HepG2 (cell line): ENCODE measurements around the gene BUB1B. TPM values are rescaled to one million over a fixed set of nuclear protein-coding genes. Genes with fewer than 3 reads are reported as not detected.

Experiments used
- ATAC-seq: fragments of 200-7000 bp; cut with Tn5 transposase; 3 replicates; pipeline ENCODE4 v1.9.1; 2020; ENCODE audit warnings: mild to moderate bottlenecking, moderate library complexity
- BruUV-seq: library from RNA; stranded (reverse); fragments of 400-500 nt; replicated peaks from 2 replicates; lab custom pipeline; 2021; lab: Mats Ljungman, UMichigan
- CTCF ChIA-PET: fragments of 300-600 bp; formaldehyde crosslinking; extraction: SDS; loops from one replicate; lab custom pipeline; 2021; ENCODE audit warnings: low total read pairs, inconsistent platforms, low intra/inter-chr PET ratio; lab: Yijun Ruan, JAX
- POLR2A ChIA-PET: fragments of 350-600 bp; sonication (Branson Sonifier 250); formaldehyde crosslinking; loops from one replicate; lab custom pipeline; 2020; ENCODE audit warnings: antibody characterized with exemption, inconsistent platforms; lab: Yijun Ruan, JAX
- DNase-seq: peaks from one replicate; pipeline ENCODE4 v3.0.0-alpha.2; 2015; ENCODE audit warnings: low spot score
- FAIRE-seq: peaks from 3 replicates; lab custom pipeline; 2011; peaks lifted over from hg19 to GRCh38; lab: Jason Lieb, UNC
- H2AFZ ChIP-seq: one replicate; pipeline ENCODE4 v1.6.1; 2011; ENCODE audit warnings: low read length, inconsistent platforms
- H3K27ac ChIP-seq: fragments of 300-600 bp; 3 replicates; pipeline ENCODE4 v1.8.0; 2011; ENCODE audit warnings: mixed run types, mild to moderate bottlenecking, mixed read lengths, low read length, inconsistent platforms; ENCODE audit not compliant: insufficient read depth; ENCODE audit errors: extremely low read length
- H3K27me3 ChIP-seq, 2 experiments: fragments of 200-600 bp in 1 of 2; 2 replicates in 1 of 2; 3 replicates in 1 of 2; pipeline versions ENCODE4 v1.6.0 to v1.8.0; 2011; ENCODE audit warnings: low read length in 2 of 2, mild to moderate bottlenecking in 2 of 2, moderate library complexity in 2 of 2, inconsistent platforms in 1 of 2; ENCODE audit not compliant: insufficient read depth in 2 of 2, control insufficient read depth in 1 of 2
- H3K36me3 ChIP-seq, 2 experiments: fragments of 200-600 bp in 1 of 2; replicated peaks in 1 of 2; 2 replicates in 1 of 2; 3 replicates in 1 of 2; pipeline versions ENCODE4 v1.5.1 to v1.8.0; 2011; ENCODE audit warnings: low read length in 2 of 2, inconsistent platforms in 1 of 2; ENCODE audit not compliant: insufficient read depth in 2 of 2, control insufficient read depth in 1 of 2
- H3K4me1 ChIP-seq: 2 replicates; pipeline ENCODE4 v1.5.1; 2012; ENCODE audit warnings: low read length, inconsistent platforms; ENCODE audit not compliant: insufficient read depth
- H3K4me2 ChIP-seq: 2 replicates; pipeline ENCODE4 v1.6.0; 2011; ENCODE audit warnings: low read depth, low read length, inconsistent platforms
- H3K4me3 ChIP-seq, 3 experiments: fragments of 200-600 bp in 1 of 3; sonication (generic), shearing (Covaris generic) in 1 of 3; replicated peaks in 1 of 3; 2 replicates each; pipeline ENCODE4 v1.5.1; 2011 to 2016; ENCODE audit warnings: low read length in 3 of 3, inconsistent platforms in 2 of 3, low read depth in 2 of 3, mild to moderate bottlenecking in 2 of 3, control low read depth in 1 of 3, mixed read lengths in 1 of 3; ENCODE audit not compliant: insufficient read depth in 1 of 3
- H3K79me2 ChIP-seq: one replicate; pipeline ENCODE4 v1.6.1; 2011; ENCODE audit warnings: low read length, inconsistent platforms; ENCODE audit not compliant: insufficient read depth
- H3K9ac ChIP-seq: 2 replicates; pipeline ENCODE4 v1.6.0; 2011; ENCODE audit warnings: mild to moderate bottlenecking, low read depth, low read length, inconsistent platforms; ENCODE audit not compliant: insufficient read depth
- H3K9me3 ChIP-seq: 2 replicates; pipeline ENCODE4 v1.5.1; 2012; ENCODE audit warnings: mild to moderate bottlenecking, low read length
- H4K20me1 ChIP-seq: 2 replicates; pipeline ENCODE4 v1.6.0; 2011; ENCODE audit warnings: inconsistent platforms, mild to moderate bottlenecking, low read length, moderate library complexity; ENCODE audit not compliant: insufficient read depth
- BRF2 ChIP-seq: sonication (generic); formaldehyde crosslinking; IDR thresholded peaks from 2 replicates; pipeline ENCODE4 v1.8.1; 2022; ENCODE audit warnings: mild to moderate bottlenecking, missing genetic modification reagents
- DR1 ChIP-seq: sonication (generic); formaldehyde crosslinking; IDR thresholded peaks from 2 replicates; pipeline ENCODE4 v1.8.0; 2021; ENCODE audit warnings: mild to moderate bottlenecking, missing genetic modification reagents, inconsistent platforms
- FOSL2 ChIP-seq: sonication (generic); formaldehyde crosslinking; IDR thresholded peaks from 2 replicates; pipeline ENCODE4 v1.4.0; 2020; ENCODE audit warnings: missing genetic modification reagents
- KAT8 ChIP-seq: IDR thresholded peaks from 2 replicates; pipeline ENCODE4 v1.6.1; 2016; ENCODE audit warnings: missing genetic modification reagents, missing compliant biosample characterization
- KDM1A ChIP-seq: IDR thresholded peaks from 2 replicates; pipeline ENCODE4 v1.6.1; 2016; ENCODE audit warnings: missing compliant biosample characterization
- RBAK ChIP-seq: sonication (generic); formaldehyde crosslinking; IDR thresholded peaks from 2 replicates; pipeline ENCODE4 v1.5.1; 2020; ENCODE audit warnings: mild to moderate bottlenecking, missing genetic modification reagents
- SRSF4 ChIP-seq: fragments of 200-400 bp; formaldehyde crosslinking; IDR thresholded peaks from one replicate; pipeline ENCODE4 v1.6.1; 2018; ENCODE audit warnings: mild to moderate bottlenecking, low read depth, low read length, moderate library complexity; ENCODE audit not compliant: poor library complexity, severe bottlenecking
- ZNF24 ChIP-seq: fragments of 450-650 bp; IDR thresholded peaks from 2 replicates; pipeline ENCODE4 v1.6.1; 2017; ENCODE audit warnings: antibody characterized with exemption, mild to moderate bottlenecking
- ZNF567 ChIP-seq: sonication (generic); formaldehyde crosslinking; IDR thresholded peaks from 2 replicates; pipeline ENCODE4 v1.8.1; 2023; ENCODE audit warnings: mild to moderate bottlenecking, missing genetic modification reagents, borderline replicate concordance
- ZNF691 ChIP-seq: sonication (generic); formaldehyde crosslinking; IDR thresholded peaks from 2 replicates; pipeline ENCODE4 v1.4.0; 2020; ENCODE audit warnings: missing genetic modification reagents, low read depth, mild to moderate bottlenecking, borderline replicate concordance
- ZNF761 ChIP-seq: sonication (generic); formaldehyde crosslinking; conservative IDR thresholded peaks from 2 replicates; pipeline ENCODE4 v1.4.0; 2020; ENCODE audit warnings: mild to moderate bottlenecking, missing genetic modification reagents
- WGBS: methylation state at CpG from one replicate; pipeline ENCODE4 v1.1.6; 2017; ENCODE audit warnings: low lambda C conversion rate; 5-methylcytosine and 5-hydroxymethylcytosine counted together
- in situ Hi-C: cut with HindIII; loops from 2 replicates; pipeline ENCODE4 v1.10.0; 2017; ENCODE audit warnings: low pct_unique_long_range_greater_than_20kb; ENCODE audit not compliant: extremely low pct_ligation_motif_present
- intact Hi-C: fragments of 100-400 bp; cut with micrococcal nuclease; formaldehyde crosslinking; loops from one replicate; pipeline ENCODE4 v1.10.0; 2022; ENCODE audit not compliant: unreplicated experiment
- polyA plus RNA-seq, 8 experiments: library from polyadenylated mRNA; depleted of rRNA in 3 of 8; stranded (reverse) in 7 of 8; unstranded in 1 of 8; fragments of >200 nt; fragmentation: Illumina TruSeq in 4 of 8; extraction: Trizol in 4 of 8; gene quantifications; 2 replicates each; pipeline versions ENCODE4 v1.2.1 to v1.2.3, GENCODE V29; 2011 to 2016; ENCODE audit warnings: low read depth in 4 of 8, missing spikeins in 1 of 8, mixed read lengths in 1 of 8; ENCODE audit not compliant: insufficient read depth in 1 of 8
- total RNA-seq, 5 experiments: library from RNA; depleted of rRNA; stranded (reverse); fragments of >200 nt; fragmentation: Illumina TruSeq; extraction: Trizol; gene quantifications; 2 replicates each; pipeline ENCODE4 v1.2.3, GENCODE V29; 2016; ENCODE audit warnings: low read depth in 1 of 5
- TF ChIP-seq, protein P1 (sequence below): sonication (generic); formaldehyde crosslinking; IDR thresholded peaks from 2 replicates; pipeline ENCODE4 v1.9.0; 2021; ENCODE audit warnings: missing genetic modification reagents, mild to moderate bottlenecking, borderline replicate concordance

Gene BUB1B
- total and polyA plus RNA-seq, 2 of the 13 experiments (the other 11 are each of a cell fraction or from before 2014, with no cell fraction given): 26.2 to 63.5 TPM

DNA sequence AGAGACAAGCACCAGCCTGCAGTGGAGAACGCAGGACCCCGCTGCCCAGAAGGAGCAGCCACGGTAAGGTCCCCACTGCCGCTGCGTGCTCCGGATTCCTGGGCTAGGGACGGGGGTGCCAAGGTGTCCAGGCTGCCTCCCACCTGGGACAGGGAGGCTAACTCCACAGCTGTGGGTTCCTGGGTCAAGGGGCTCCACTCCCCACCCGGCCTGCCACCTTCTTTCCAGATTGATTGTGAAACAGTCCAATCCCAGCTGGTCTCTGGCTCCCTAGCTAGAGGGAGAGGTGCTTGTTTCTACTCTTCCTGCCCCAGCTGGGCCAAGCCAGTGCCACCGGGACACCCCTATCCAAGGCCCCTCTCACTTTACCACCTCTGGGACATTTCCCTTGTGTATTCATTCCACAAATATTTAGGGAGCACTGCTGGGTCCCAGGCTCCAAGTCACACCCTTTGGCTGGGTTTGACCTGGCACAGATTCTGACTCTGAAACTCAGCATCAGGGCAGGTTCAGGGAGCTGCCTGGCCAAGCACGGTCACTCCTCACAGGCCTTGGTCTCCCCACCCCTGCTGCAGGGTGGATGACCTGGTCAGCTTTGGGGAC is 79.9 kb downstream of the BUB1B start:
- ATAC-seq: no peak
- Histone ChIP-seq H3K4me3 (no peak overlapping the region), H3K27me3 (peaks cover 9 to 50% of the 10 kb centered on the region in 2 experiments; a peak in 4 of 5 replicates), H3K9me3 (no peaks in the 10 kb centered on the region), H2AFZ (no peak overlapping the region), H3K36me3 (no peaks in the 10 kb centered on the region), H3K4me2 (no peak overlapping the region), H4K20me1 (no peaks in the 10 kb centered on the region), H3K79me2 (no peaks in the 10 kb centered on the region), H3K4me1 (peaks cover 27% of the 10 kb centered on the region), H3K27ac (no peak overlapping the region), H3K9ac (no peak overlapping the region)
- ChIA-PET POLR2A (interaction anchor here (1.3 kb wide), 1 partner anchor 32 kb away, joined by 3 read pairs; no protein-coding TSS in a partner anchor), CTCF (no interaction called here)
- intact Hi-C loops (no loop called here), in situ Hi-C loops (no loop called here)
- BruUV-seq: no TSS peak
- no peak for DNase-seq
- 59% methylated on average over 9 of the region's 10 CpGs for WGBS
- TF ChIP-seq KAT8 (no peak), DR1 (CRISPR knock-in tag) (no peak), KDM1A (CRISPR knock-in tag) (no peak)
- no peak for FAIRE-seq

GRCh38 chr15:40241269-40242212 is 80.7 kb downstream of the BUB1B start:
- POLR2A ChIA-PET: interaction anchor here (1.3 kb wide), 1 partner anchor 31 kb away, joined by 3 read pairs; no protein-coding TSS in a partner anchor
- intact Hi-C loops (no loop called here), in situ Hi-C loops (no loop called here)
- no TSS peak for BruUV-seq
- no peak overlapping the region for H3K27ac ChIP-seq
- no peak overlapping the region for H3K9ac ChIP-seq
- ATAC-seq (no peak), FAIRE-seq (no peak), DNase-seq (no peak)
- CTCF ChIA-PET: no interaction called here
- H3K4me1 ChIP-seq: peaks cover 35% of the 10 kb centered on the region
- 40% methylated on average over 3 of the region's 14 CpGs for WGBS
- H3K79me2 ChIP-seq: no peaks in the 10 kb centered on the region
- no peaks in the 10 kb centered on the region for H4K20me1 ChIP-seq
- no peak overlapping the region for H3K4me3 ChIP-seq
- H3K27me3 ChIP-seq: peaks cover 9 to 51% of the 10 kb centered on the region in 2 experiments; a peak in 4 of 5 replicates
- H3K4me2 ChIP-seq: no peak overlapping the region
- H3K9me3 ChIP-seq: no peaks in the 10 kb centered on the region
- H3K36me3 ChIP-seq: no peaks in the 10 kb centered on the region
- no peak overlapping the region for H2AFZ ChIP-seq
- TF ChIP-seq, protein P1, sequence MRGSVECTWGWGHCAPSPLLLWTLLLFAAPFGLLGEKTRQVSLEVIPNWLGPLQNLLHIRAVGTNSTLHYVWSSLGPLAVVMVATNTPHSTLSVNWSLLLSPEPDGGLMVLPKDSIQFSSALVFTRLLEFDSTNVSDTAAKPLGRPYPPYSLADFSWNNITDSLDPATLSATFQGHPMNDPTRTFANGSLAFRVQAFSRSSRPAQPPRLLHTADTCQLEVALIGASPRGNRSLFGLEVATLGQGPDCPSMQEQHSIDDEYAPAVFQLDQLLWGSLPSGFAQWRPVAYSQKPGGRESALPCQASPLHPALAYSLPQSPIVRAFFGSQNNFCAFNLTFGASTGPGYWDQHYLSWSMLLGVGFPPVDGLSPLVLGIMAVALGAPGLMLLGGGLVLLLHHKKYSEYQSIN: no peak
- no peak for TF ChIP-seq BRF2 (CRISPR knock-in tag)
- no peak for TF ChIP-seq ZNF691 (CRISPR knock-in tag)
- no peak for TF ChIP-seq FOSL2
- no peak for TF ChIP-seq ZNF567 (CRISPR knock-in tag)
- TF ChIP-seq ZNF761: no peak
- TF ChIP-seq ZNF24: no peak
- TF ChIP-seq RBAK (CRISPR knock-in tag): no peak
- TF ChIP-seq SRSF4: no peak
